Fibroblast of lung (primary cell): ENCODE measurements around the gene ANKS1A.

Experiments
- CTCF ChIP-seq, 2 donors: IDR thresholded peaks in 1 of 2; conservative IDR thresholded peaks in 1 of 2; 1 replicate in 1 of 2; 2 replicates in 1 of 2; pipeline ENCODE4 v1.5.1; 2011 to 2012; ENCODE audit warnings: low read length in 2 of 2, control low read depth in 1 of 2, inconsistent platforms in 1 of 2, low read depth in 1 of 2, mild to moderate bottlenecking in 1 of 2
- EZH2 ChIP-seq: IDR thresholded peaks from 2 replicates; pipeline ENCODE4 v1.5.1; 2012; ENCODE audit warnings: low read length, control low read depth, mild to moderate bottlenecking; ENCODE audit errors: missing control alignments

- TF ChIP-seq CTCF (conservative IDR thresholded peaks at IDR 0.05 in 1 of 2, IDR thresholded peaks at IDR 0.05 in 1 of 2; ENCODE audit: low read depth in 1 of 2, low read length in 2 of 2) (no peak), EZH2 (no peak)
These were observed 4.1 kb upstream of the ANKS1A start for GRCh38 chr6:34884996-34885395.
